Mesothelial cell of epicardium (in vitro differentiated cells): ENCODE data around the gene TENM4. TPM values are rescaled to one million over a fixed set of nuclear protein-coding genes. Genes with fewer than 3 reads are reported as not detected.
A peak's percentile ranks its signal among the peaks of the same experiment; 100 is the strongest.
"Not testable (repeated sequence)": the region's sequence is repeated elsewhere in the genome, so short reads cannot be mapped to it uniquely, and the experiment has no call there.

Experiments
- DNase-seq, 2 experiments: peaks; one replicate each; pipeline ENCODE4 v3.0.0; 2021; ENCODE audit warnings: low spot score in 2 of 2; ENCODE audit not compliant: unreplicated experiment in 2 of 2
- H3K27ac Mint-ChIP-seq: 2 replicates; pipeline ENCODE4 v1.8.0; 2021; ENCODE audit warnings: mixed read lengths
- H3K27me3 Mint-ChIP-seq: 2 replicates; pipeline ENCODE4 v1.8.0; 2021; ENCODE audit warnings: low read depth, mixed read lengths
- H3K36me3 Mint-ChIP-seq: 2 replicates; pipeline ENCODE4 v1.8.0; 2021; ENCODE audit warnings: mixed read lengths
- H3K4me1 Mint-ChIP-seq: 2 replicates; pipeline ENCODE4 v1.8.0; 2021; ENCODE audit warnings: mixed read lengths
- H3K4me3 Mint-ChIP-seq: 2 replicates; pipeline ENCODE4 v1.8.0; 2021; ENCODE audit warnings: mild to moderate bottlenecking, moderate library complexity, mixed read lengths
- H3K9me3 Mint-ChIP-seq: 2 replicates; pipeline ENCODE4 v1.8.0; 2021; ENCODE audit warnings: mixed read lengths
- total RNA-seq: library from RNA; stranded (reverse); gene quantifications from 3 replicates; pipeline ENCODE4 v1.2.1, GENCODE V29; 2021
- TF ChIP-seq, protein P1 (sequence below): fragments of 200-600 bp; sonication (generic); IDR thresholded peaks from one replicate; pipeline ENCODE4 v1.5.0; 2021; ENCODE audit warnings: antibody characterized with exemption; ENCODE audit not compliant: unreplicated experiment

The TENM4 gene
- total RNA-seq, 1 donor from 2014 or later, result 187 TPM

DNA sequence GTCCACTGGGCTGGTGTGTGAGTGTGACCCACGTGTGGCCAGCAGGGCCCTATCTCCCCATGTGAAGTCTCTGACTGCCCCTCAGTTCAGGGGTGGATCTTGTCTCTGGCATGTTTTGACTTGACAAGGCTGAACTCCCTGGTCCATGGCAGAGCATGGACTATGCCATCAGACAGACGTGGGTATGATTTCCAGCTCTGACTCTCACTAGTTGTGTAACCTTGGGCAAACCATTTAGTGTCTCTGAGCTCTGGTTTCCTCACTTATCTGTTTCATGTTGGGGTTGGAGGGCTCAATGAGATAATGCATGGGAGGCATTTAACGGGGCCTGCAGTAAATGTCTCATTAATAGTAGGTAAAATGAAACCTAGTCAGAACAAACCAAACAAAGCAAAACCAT lies 611.7 kb downstream of the TENM4 start:
- no peaks in the 10 kb centered on the region for H3K27me3 Mint-ChIP-seq
- peaks cover 44% of the 10 kb centered on the region for H3K4me1 Mint-ChIP-seq
- H3K36me3 Mint-ChIP-seq, result peaks cover 6% of the 10 kb centered on the region
- TF ChIP-seq, protein P1, sequence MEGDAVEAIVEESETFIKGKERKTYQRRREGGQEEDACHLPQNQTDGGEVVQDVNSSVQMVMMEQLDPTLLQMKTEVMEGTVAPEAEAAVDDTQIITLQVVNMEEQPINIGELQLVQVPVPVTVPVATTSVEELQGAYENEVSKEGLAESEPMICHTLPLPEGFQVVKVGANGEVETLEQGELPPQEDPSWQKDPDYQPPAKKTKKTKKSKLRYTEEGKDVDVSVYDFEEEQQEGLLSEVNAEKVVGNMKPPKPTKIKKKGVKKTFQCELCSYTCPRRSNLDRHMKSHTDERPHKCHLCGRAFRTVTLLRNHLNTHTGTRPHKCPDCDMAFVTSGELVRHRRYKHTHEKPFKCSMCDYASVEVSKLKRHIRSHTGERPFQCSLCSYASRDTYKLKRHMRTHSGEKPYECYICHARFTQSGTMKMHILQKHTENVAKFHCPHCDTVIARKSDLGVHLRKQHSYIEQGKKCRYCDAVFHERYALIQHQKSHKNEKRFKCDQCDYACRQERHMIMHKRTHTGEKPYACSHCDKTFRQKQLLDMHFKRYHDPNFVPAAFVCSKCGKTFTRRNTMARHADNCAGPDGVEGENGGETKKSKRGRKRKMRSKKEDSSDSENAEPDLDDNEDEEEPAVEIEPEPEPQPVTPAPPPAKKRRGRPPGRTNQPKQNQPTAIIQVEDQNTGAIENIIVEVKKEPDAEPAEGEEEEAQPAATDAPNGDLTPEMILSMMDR, result no peak
- peak overlapping the region; percentile 26 for H3K27ac Mint-ChIP-seq
- DNase-seq, result no peak
- H3K9me3 Mint-ChIP-seq, result no peaks in the 10 kb centered on the region
- no peak overlapping the region for H3K4me3 Mint-ChIP-seq

DNA sequence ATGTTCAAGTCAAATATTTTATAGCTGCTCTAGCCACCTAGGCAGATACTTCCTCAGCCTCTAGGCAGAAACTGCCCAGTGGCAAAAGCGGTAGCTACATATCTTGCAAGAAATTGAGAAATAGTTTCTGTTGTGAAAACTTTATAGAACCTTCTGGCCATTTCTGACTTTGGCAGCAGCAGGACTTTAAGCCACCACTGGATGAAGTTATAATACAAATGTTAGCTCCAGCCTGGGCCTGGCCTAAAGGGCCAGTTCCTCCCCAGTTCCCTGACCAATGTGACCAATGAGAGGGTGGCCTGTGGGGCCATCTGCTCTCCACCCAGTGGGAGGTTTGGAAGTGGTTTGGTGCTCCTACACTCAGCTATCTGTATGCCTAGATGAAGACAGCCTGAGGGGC lies 612.2 kb downstream of the TENM4 start:
- Mint-ChIP-seq H3K27me3 (no peaks in the 10 kb centered on the region), H3K27ac (peak overlapping the region; percentile 26), H3K4me1 (peaks cover 39% of the 10 kb centered on the region), H3K9me3 (no peaks in the 10 kb centered on the region), H3K36me3 (peaks cover 6% of the 10 kb centered on the region), H3K4me3 (no peak overlapping the region)
- TF ChIP-seq, protein P1, result no peak
- no peak for DNase-seq

DNA sequence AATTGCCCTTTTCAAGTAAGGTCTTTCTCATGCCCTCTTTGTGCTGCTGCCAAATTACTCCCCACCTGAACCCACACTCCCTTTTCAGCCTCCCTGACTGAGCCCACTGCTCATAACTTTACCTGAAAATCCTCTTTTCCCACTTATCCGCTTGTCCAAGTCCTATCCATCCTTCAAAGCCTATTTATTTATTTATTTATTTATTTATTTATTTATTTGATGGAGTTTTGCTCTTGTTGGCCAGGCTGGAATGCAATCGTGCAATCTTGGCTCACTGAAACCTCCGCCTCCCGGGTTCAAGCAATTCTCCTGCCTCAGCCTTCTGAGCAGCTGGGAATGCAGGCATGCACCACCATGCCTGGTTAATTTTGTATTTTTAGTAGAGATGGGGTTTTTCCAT lies 613.5 kb downstream of the TENM4 start:
- not testable (repeated sequence) for H3K9me3 Mint-ChIP-seq, H3K4me3 Mint-ChIP-seq, DNase-seq, H3K27me3 Mint-ChIP-seq, H3K36me3 Mint-ChIP-seq
- Mint-ChIP-seq H3K27ac (peak overlapping the region; percentile 70), H3K4me1 (peaks cover 33% of the 10 kb centered on the region)

DNA sequence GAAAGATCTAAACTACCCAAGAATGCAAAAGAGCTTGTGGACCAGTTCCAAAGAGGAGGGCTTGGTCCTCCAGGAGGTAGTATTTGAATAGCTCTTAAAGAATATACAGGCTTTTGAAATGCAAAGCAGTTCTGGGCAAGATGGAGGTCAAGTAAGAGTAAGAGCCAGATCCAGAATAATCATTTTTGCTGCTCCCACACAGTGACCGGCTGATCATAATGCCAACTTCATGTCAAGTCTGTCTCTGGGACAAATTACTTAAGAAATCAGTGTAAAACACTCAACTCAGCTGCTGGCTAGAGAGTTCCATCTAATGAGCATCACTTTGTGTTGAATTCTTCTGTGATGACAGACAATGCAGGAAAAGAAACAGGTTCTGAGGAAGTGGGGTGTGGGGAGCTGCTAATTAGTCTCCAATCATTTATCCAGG lies 615.2 kb downstream of the TENM4 start:
- Mint-ChIP-seq H3K27ac (peak overlapping the region; percentile 66), H3K9me3 (no peaks in the 10 kb centered on the region), H3K4me1 (peaks cover 31% of the 10 kb centered on the region), H3K27me3 (no peaks in the 10 kb centered on the region), H3K4me3 (no peak overlapping the region), H3K36me3 (no peaks in the 10 kb centered on the region)
- TF ChIP-seq, protein P1, result no peak
- no peak for DNase-seq

DNA sequence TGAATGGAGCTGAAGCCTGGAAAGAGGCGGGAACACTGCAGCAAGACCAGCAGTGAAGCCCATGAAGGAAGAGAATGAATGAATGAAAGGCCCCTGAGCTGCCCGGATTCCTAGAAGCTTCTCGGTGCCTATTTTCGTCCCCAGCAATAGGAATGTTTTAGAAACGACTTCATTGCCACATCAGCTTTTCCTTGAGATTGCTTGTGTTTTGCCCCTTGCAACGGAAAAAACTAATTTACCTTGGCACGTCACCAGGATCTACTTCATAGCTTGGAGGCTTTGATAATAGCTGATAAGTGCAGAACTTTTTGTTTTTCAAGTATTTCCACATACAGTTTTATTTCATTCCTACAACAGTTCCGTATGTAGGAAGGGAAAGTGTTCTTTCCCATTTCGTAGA lies 617.2 kb downstream of the TENM4 start:
- no peaks in the 10 kb centered on the region for H3K27me3 Mint-ChIP-seq
- H3K9me3 Mint-ChIP-seq, result no peaks in the 10 kb centered on the region
- no peak overlapping the region for H3K4me3 Mint-ChIP-seq
- TF ChIP-seq, protein P1, result no peak
- no peaks in the 10 kb centered on the region for H3K36me3 Mint-ChIP-seq
- DNase-seq, result no peak
- no peak overlapping the region for H3K27ac Mint-ChIP-seq
- H3K4me1 Mint-ChIP-seq, result peaks cover 29% of the 10 kb centered on the region

DNA sequence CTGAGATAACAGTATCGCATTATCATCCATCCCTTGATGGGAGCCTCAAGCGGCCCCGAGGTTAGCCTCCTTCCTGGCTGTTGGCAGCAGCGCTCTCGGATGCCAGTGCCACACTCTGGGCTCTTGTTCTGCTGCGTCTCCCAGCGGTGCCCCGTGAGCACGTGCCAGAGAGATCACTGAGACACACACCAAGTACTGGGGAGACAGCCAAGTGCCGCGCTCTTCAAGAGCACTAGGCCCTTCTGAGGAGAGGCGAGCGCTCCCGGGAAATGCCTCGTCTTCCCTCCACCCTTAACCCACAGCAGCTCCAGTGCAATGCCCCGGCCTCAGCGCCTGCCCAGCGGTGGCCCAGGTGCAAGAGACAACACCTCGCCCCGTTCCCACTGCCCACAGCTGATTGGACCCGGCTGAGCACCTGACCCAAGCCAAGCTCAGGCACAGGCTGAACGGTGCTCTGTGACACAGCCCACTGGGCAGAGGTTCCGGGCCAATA lies 617.9 kb downstream of the TENM4 start:
- DNase-seq, result no peak

More for the DNA sequence above, 617.9 kb downstream of the TENM4 start:
- Mint-ChIP-seq H3K4me3 (no peak overlapping the region), H3K27me3 (no peaks in the 10 kb centered on the region), H3K9me3 (no peaks in the 10 kb centered on the region), H3K27ac (peak overlapping the region; percentile 12), H3K36me3 (no peaks in the 10 kb centered on the region), H3K4me1 (peaks cover 29% of the 10 kb centered on the region)
- TF ChIP-seq, protein P1, result no peak
